ENCODE data around the gene PRDM2.

- TF ChIP-seq CTCF (tag by site-specific recombination; IDR thresholded peaks at IDR 0.05) (no peak), HOXD13 (CRISPR knock-in tag; IDR thresholded peaks at IDR 0.05; ENCODE audit: borderline replicate concordance) (no peak), ZNF121 (tag by site-specific recombination; IDR thresholded peaks at IDR 0.05) (no peak), ZNF701 (tag by site-specific recombination; IDR thresholded peaks at IDR 0.05) (no peak), ZNF2 (tag by site-specific recombination; IDR thresholded peaks at IDR 0.05) (no peak), REST (tag by site-specific recombination; IDR thresholded peaks at IDR 0.05) (no peak), GLI2 (tag by site-specific recombination; IDR thresholded peaks at IDR 0.05; ENCODE audit: borderline replicate concordance, low read depth) (no peak)
These were observed 3.8 kb downstream of the PRDM2 start for GRCh38 chr1:13703558-13704490.

Data from HEK293 (cell line).